OCI-LY7 (cell line): ENCODE results near the gene SORBS2.

ENCODE experiments used
- CTCF ChIP-seq: fragments of 200-600 bp; sonication (generic); conservative IDR thresholded peaks from 2 replicates; pipeline ENCODE4 v1.5.1; 2014; ENCODE audit warnings: mild to moderate bottlenecking, antibody characterized with exemption, low read length, moderate library complexity, mixed read lengths
- EZH2phosphoT487 ChIP-seq: fragments of 200-600 bp; sonication (generic); IDR thresholded peaks from 2 replicates; pipeline ENCODE4 v1.6.1; 2018; ENCODE audit warnings: low read depth, borderline replicate concordance, mild to moderate bottlenecking, mixed run types, antibody characterized with exemption, low read length, moderate library complexity, mixed read lengths

GRCh38 chr4:185656467-185656931 lies 155.5 kb downstream of the SORBS2 start:
- TF ChIP-seq CTCF (no peak), EZH2phosphoT487 (no peak)
